GM12874 (cell line): ENCODE data around the gene C5AR1.
A peak's percentile ranks its signal among the peaks of the same experiment; 100 is the strongest.

Experiments used
- TF ChIP-seq, protein P1 (sequence below): IDR thresholded peaks from 2 replicates; pipeline ENCODE4 v1.5.1; 2011; ENCODE audit warnings: low read depth, mild to moderate bottlenecking, control low read depth, low read length, moderate library complexity; ENCODE audit not compliant: insufficient read depth

C5AR1 gene

DNA sequence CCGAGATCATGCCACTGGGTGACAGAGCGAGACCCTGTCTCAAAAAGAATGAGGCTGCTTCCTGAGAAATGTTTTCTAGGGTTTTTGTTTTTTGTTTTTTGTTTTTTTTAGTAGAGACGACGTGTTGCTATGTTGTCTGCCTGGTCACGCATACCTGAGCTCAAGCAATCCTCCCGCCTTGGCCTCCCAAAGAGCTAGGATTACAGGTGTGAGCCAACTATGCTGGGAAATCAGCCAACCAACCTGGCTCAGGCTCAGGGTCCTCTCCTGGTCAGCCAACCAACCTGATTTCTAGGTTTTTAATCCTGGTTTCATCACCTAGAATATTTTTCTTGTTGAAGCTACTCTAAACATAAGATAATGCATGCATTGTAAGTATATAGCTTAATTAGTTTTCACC lies 47.2 kb downstream of the C5AR1 start:
- TF ChIP-seq, protein P1, sequence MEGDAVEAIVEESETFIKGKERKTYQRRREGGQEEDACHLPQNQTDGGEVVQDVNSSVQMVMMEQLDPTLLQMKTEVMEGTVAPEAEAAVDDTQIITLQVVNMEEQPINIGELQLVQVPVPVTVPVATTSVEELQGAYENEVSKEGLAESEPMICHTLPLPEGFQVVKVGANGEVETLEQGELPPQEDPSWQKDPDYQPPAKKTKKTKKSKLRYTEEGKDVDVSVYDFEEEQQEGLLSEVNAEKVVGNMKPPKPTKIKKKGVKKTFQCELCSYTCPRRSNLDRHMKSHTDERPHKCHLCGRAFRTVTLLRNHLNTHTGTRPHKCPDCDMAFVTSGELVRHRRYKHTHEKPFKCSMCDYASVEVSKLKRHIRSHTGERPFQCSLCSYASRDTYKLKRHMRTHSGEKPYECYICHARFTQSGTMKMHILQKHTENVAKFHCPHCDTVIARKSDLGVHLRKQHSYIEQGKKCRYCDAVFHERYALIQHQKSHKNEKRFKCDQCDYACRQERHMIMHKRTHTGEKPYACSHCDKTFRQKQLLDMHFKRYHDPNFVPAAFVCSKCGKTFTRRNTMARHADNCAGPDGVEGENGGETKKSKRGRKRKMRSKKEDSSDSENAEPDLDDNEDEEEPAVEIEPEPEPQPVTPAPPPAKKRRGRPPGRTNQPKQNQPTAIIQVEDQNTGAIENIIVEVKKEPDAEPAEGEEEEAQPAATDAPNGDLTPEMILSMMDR, result no peak

DNA sequence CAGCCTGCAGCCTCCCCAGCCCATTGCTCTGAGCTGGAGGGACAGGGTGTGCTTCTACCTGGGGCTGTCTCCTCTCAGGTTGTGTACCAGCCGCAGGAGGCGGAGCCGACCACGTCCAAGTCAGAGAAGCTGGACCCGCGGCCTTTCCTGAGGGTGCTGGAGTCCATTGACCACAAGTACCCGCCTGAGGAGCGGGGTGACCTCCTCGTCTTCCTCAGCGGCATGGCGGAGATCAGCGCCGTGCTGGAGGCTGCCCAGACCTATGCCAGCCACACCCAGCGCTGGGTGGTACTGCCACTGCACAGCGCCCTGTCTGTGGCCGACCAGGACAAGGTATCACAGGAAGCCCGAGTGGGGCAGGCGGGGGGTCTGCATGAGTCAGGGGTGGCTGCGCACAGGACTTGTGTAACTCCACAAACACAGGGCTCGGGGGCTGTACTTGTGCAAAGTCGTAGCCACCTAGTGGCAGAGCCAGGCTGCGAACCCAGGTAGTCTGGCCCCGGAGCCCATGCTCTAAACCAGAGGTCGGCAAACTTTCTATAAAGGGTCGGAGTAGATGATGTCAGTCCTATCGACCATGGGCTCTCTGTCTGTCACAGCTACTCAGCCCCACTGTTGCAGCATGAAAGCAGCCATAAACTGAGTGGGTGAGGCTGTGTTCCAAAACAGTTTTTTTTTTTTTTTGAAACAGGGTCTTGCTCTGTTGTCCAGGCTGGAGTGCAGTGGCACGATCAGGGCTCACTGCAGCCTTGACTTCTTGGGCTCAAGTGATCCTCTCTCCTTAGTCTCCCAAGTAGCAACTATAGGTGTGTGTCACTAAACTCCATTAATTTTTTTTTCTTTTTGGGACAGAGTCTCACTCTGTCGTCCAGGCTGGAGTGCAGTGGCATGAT lies 48.4 kb downstream of the C5AR1 start:
- TF ChIP-seq, protein P1, result peak; percentile 40

DNA sequence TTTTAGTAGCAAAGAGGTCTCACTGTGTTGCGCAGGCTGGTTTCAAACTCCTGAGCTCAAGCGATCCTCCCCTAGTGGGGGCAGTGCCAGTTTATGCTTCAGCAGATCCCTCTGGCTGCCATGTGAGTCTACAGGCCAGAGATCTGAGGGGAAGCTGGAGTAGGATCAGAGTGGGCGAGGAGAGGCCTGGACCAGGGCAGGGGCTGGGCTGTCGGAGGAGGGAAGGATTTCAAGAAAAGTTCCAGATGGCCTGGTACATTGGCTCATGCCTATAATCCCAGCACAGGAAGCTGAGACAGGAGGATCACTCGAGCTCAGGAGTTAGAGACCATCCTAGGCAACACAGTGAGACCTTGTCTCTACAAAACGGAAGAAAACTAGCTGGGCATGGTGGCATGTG lies 49.3 kb downstream of the C5AR1 start:
- TF ChIP-seq, protein P1, result no peak

DNA sequence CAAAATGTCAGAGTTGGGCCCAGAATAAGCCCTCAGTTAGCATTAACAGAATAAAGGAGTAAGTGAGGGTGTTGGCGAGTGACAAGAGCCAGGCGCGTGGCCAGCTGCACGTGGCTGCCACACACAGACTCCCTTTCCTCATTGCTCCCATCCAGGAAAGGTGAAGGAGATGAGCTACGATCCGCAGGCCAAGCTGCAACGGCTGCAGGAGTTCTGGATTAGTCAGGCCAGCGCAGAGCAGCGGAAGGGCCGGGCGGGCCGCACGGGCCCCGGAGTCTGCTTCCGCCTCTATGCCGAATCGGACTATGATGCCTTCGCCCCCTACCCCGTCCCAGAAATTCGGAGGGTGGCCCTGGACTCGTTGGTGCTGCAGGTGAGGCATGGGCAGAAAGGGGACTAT lies 52.7 kb downstream of the C5AR1 start:
- TF ChIP-seq, protein P1, result no peak

DNA sequence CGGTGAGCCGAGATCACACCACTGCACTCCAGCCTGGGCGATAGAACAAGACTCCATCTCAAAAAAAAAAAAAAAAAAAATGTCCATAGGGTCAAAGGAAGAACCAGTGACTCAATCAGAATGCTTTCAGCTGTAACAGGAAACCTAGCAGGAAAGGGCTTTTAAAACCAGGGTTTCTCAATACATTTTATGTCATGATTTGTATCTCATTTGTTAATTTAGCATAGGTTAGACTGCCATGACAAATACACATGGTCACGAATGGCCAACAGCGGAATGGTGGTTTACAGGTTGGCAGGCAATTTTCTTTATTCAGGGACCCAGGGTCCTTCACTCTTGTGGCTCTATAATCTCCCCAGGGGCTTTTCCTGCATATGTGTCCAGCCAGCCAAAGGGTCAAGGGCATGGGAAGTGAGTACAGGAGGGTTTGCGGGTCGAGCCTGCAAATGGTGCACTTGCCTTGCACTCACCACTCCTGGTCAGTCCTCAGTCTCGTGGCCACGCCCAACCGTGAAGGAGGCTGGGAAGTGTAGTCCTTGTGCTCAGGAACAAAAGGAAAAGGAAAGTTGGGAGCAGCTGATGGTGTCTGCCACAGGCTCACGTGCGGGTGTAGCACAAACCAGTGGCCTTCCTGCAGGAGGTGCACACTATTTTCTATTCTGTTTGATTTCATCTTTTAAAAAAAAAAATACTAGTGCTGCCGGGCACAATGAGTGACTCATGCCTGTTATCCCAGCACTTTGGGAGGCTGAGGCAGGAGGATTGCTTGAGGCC lies 54.3 kb downstream of the C5AR1 start:
- TF ChIP-seq, protein P1, result no peak

DNA sequence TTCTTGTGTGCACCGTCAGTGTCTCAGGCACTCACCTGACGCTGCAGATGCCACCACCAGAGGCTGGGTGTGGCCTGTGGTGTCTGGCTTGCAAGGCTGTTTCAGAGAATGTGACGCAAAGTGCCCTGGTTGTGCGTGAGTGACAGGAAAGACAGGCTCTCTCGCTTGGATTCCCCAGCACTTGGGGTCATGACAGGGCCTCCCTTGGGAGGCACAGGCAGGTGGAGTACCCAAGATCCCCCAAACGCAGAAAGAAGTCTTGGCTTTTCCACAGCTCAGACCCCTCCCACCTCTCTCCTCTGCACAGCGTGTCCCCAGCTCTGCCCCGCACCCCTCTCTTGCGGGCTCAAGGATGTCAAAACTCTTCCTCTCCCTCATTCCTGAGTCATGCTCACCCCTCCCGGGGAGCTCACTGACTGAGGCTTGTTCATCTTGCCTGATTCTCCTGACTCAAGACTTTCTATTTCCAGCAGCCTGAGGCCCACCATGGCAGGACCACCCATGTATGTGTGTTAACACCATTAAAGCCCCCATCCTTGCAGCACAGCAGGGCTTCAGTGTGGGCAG lies 60.5 kb downstream of the C5AR1 start:
- TF ChIP-seq, protein P1, result no peak

DNA sequence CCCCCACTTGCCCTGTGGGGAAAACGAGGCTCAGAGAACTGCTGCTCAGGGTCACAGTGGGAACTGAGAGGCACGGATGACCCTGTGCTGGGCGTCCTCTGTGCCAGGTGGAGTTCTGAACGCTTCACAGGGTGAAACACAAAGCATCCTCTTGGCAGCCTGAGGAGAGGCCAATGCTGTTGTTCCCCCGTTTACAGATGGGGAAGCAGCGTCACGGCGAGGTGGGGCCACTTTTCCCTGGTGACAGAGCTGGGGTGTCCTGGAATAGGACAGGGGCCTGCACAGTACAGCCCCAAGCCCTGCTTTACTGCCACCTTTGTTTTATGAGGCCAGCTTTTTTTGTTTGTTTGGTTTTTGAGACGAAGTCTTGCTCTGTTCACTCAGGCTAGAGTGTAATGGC lies 61.6 kb downstream of the C5AR1 start:
- TF ChIP-seq, protein P1, result no peak
